ENCODE results near the gene STAB2. TPM values are rescaled to one million over a fixed set of nuclear protein-coding genes. Genes with fewer than 3 reads are reported as not detected.
"Not testable (repeated sequence)": the region's sequence is repeated elsewhere in the genome, so short reads cannot be mapped to it uniquely, and the experiment has no call there.

STAB2 gene
- total RNA-seq, 1 donor from 2014 or later, result 0.03 TPM

- no peak for TF ChIP-seq CTCF (IDR thresholded peaks at IDR 0.05; ENCODE audit: borderline replicate concordance)
- Histone ChIP-seq H3K4me3 (no peak overlapping the region), H3K9me3 (replicated peaks) (no peaks in the 10 kb centered on the region), H3K4me1 (no peaks in the 10 kb centered on the region), H3K36me3 (no peaks in the 10 kb centered on the region), H3K27me3 (ENCODE audit: low read depth) (no peaks in the 10 kb centered on the region), H3K27ac (replicated peaks) (no peak overlapping the region)
- intact Hi-C loops (cut with micrococcal nuclease), result no loop called here
- no peak for DNase-seq
Measured at GRCh38 chr12:103806803-103807202, 219.7 kb downstream of the STAB2 start.

GRCh38 chr12:103807561-103808238, 220.6 kb downstream of the STAB2 start:
- Histone ChIP-seq H3K9me3 (replicated peaks) (no peaks in the 10 kb centered on the region), H3K27ac (replicated peaks) (no peak overlapping the region), H3K4me3 (no peak overlapping the region), H3K36me3 (no peaks in the 10 kb centered on the region), H3K4me1 (no peaks in the 10 kb centered on the region), H3K27me3 (ENCODE audit: low read depth) (no peaks in the 10 kb centered on the region)
- intact Hi-C loops (cut with micrococcal nuclease), result no loop called here
- no peak for TF ChIP-seq CTCF (IDR thresholded peaks at IDR 0.05; ENCODE audit: borderline replicate concordance)
- DNase-seq, result no peak

GRCh38 chr12:103808239-103808880, 221.3 kb downstream of the STAB2 start:
- H3K4me1 ChIP-seq, result no peaks in the 10 kb centered on the region
- no peaks in the 10 kb centered on the region for H3K27me3 ChIP-seq (ENCODE audit: low read depth)
- no peak overlapping the region for H3K27ac ChIP-seq (replicated peaks)
- intact Hi-C loops (cut with micrococcal nuclease), result no loop called here
- no peaks in the 10 kb centered on the region for H3K36me3 ChIP-seq
- no peak overlapping the region for H3K4me3 ChIP-seq
- no peaks in the 10 kb centered on the region for H3K9me3 ChIP-seq (replicated peaks)
- DNase-seq, result no peak
- no peak for TF ChIP-seq CTCF (IDR thresholded peaks at IDR 0.05; ENCODE audit: borderline replicate concordance)

GRCh38 chr12:103809154-103809553, 222.1 kb downstream of the STAB2 start:
- Histone ChIP-seq H3K4me3 (no peak overlapping the region), H3K4me1 (no peaks in the 10 kb centered on the region), H3K36me3 (no peaks in the 10 kb centered on the region), H3K9me3 (replicated peaks) (no peaks in the 10 kb centered on the region), H3K27ac (replicated peaks) (no peak overlapping the region), H3K27me3 (ENCODE audit: low read depth) (no peaks in the 10 kb centered on the region)
- no peak for DNase-seq
- intact Hi-C loops (cut with micrococcal nuclease), result no loop called here
- TF ChIP-seq CTCF (IDR thresholded peaks at IDR 0.05; ENCODE audit: borderline replicate concordance), result no peak

GRCh38 chr12:103809639-103810038, 222.6 kb downstream of the STAB2 start:
- H3K27me3 ChIP-seq (ENCODE audit: low read depth); H3K4me3 ChIP-seq; intact Hi-C loops (cut with micrococcal nuclease); H3K4me1 ChIP-seq; H3K27ac ChIP-seq (replicated peaks); H3K36me3 ChIP-seq; DNase-seq; H3K9me3 ChIP-seq (replicated peaks): not testable (repeated sequence)

GRCh38 chr12:103810111-103810510, 223.0 kb downstream of the STAB2 start:
- no peaks in the 10 kb centered on the region for H3K9me3 ChIP-seq (replicated peaks)
- intact Hi-C loops (cut with micrococcal nuclease), result no loop called here
- no peak overlapping the region for H3K27ac ChIP-seq (replicated peaks)
- H3K27me3 ChIP-seq (ENCODE audit: low read depth), result no peaks in the 10 kb centered on the region
- TF ChIP-seq CTCF (IDR thresholded peaks at IDR 0.05; ENCODE audit: borderline replicate concordance), result no peak
- no peaks in the 10 kb centered on the region for H3K4me1 ChIP-seq
- H3K4me3 ChIP-seq, result no peak overlapping the region
- no peak for DNase-seq
- H3K36me3 ChIP-seq, result no peaks in the 10 kb centered on the region
